Smooth muscle cell (in vitro differentiated cells): Measurements from ENCODE around the gene CSKMT. TPM values are rescaled to one million over a fixed set of nuclear protein-coding genes. Genes with fewer than 3 reads are reported as not detected.
A peak's percentile ranks its signal among the peaks of the same experiment; 100 is the strongest.
"Not testable (repeated sequence)": the region's sequence is repeated elsewhere in the genome, so short reads cannot be mapped to it uniquely, and the experiment has no call there.

Experiments
- DNase-seq: peaks from one replicate; lab custom pipeline; 2025; ENCODE audit not compliant: unreplicated experiment; lab: John Stamatoyannopoulos, UW
- H2AFZ ChIP-seq: fragments of 200-600 bp; sonication (generic); 2 replicates; pipeline ENCODE4 v1.6.0; 2016; ENCODE audit warnings: antibody characterized with exemption, low read depth, mild to moderate bottlenecking
- H3F3A ChIP-seq: fragments of 200-600 bp; sonication (generic); 2 replicates; pipeline ENCODE4 v1.6.0; 2017; ENCODE audit warnings: antibody characterized with exemption, low read depth
- H3K27ac ChIP-seq: fragments of 200-600 bp; sonication (generic); 2 replicates; pipeline ENCODE4 v1.5.1; 2016; ENCODE audit warnings: low read depth, mild to moderate bottlenecking
- H3K27me3 ChIP-seq: fragments of 200-600 bp; sonication (generic); 2 replicates; pipeline ENCODE4 v1.6.1; 2016; ENCODE audit warnings: low read depth, mild to moderate bottlenecking
- H3K36me3 ChIP-seq: fragments of 200-600 bp; sonication (generic); 2 replicates; pipeline ENCODE4 v1.5.1; 2016; ENCODE audit warnings: low read depth
- H3K4me1 ChIP-seq: fragments of 200-600 bp; sonication (generic); 2 replicates; pipeline ENCODE4 v1.5.1; 2016; ENCODE audit warnings: low read depth
- H3K4me2 ChIP-seq: fragments of 200-600 bp; sonication (generic); 2 replicates; pipeline ENCODE4 v1.6.0; 2016; ENCODE audit warnings: mild to moderate bottlenecking
- H3K4me3 ChIP-seq: fragments of 200-600 bp; sonication (generic); 2 replicates; pipeline ENCODE4 v1.5.1; 2016; ENCODE audit warnings: mild to moderate bottlenecking
- H3K79me2 ChIP-seq: fragments of 200-600 bp; sonication (generic); 2 replicates; pipeline ENCODE4 v1.6.0; 2016; ENCODE audit warnings: low read depth, mild to moderate bottlenecking
- H3K9ac ChIP-seq: fragments of 200-600 bp; sonication (generic); 2 replicates; pipeline ENCODE4 v1.6.0; 2016; ENCODE audit warnings: low read depth
- H3K9me3 ChIP-seq: fragments of 200-600 bp; sonication (generic); replicated peaks from 2 replicates; pipeline ENCODE4 v1.5.1; 2016; ENCODE audit warnings: low read depth
- H4K20me1 ChIP-seq: fragments of 200-600 bp; sonication (generic); 2 replicates; pipeline ENCODE4 v1.6.0; 2016; ENCODE audit warnings: low read depth
- WGBS: methylation state at CpG from one replicate; pipeline ENCODE4 v1.1.7; 2016; ENCODE audit warnings: low lambda C conversion rate; 5-methylcytosine and 5-hydroxymethylcytosine counted together
- polyA plus RNA-seq: library from polyadenylated mRNA; unstranded; fragments of >200 nt; fragmentation: Nextera tagmentation; extraction: Ambion mirVana; gene quantifications from 2 replicates; pipeline ENCODE4 v1.2.1, GENCODE V29; 2016
- total RNA-seq: library from RNA; depleted of rRNA; stranded (reverse); fragments of >200 nt; gene quantifications from 2 replicates; pipeline ENCODE4 v1.2.3, GENCODE V29; 2014
- TF ChIP-seq, protein P1 (sequence below): fragments of 200-600 bp; sonication (generic); IDR thresholded peaks from 2 replicates; pipeline ENCODE4 v1.5.1; 2017; ENCODE audit warnings: borderline replicate concordance, mild to moderate bottlenecking, antibody characterized with exemption; ENCODE audit not compliant: insufficient read depth, poor library complexity, severe bottlenecking

Gene CSKMT
- total and polyA plus RNA-seq, 2 experiments from 2014 or later = 1.4 to 4.9 TPM

DNA sequence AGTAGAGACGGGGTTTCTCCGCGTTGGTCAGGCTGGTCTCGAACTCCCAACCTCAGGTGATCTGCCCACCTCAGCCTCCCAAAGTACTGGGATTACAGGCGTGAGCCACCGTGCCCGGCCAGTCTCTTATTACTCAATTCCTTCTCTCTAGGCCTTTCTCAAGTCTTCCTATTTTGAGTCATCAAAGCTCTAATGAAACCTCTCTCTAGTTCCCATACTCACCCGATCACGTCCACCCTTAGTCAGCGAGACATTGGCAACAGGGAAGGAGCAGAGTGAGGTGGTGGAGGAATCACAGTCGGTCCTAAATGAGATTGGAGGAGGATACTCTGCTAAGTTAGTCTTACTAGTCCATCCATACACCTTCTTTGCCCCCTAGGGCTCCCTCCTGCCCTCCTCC is 37.1 kb downstream of the CSKMT start:
- no peaks in the 10 kb centered on the region for H3K9me3 ChIP-seq
- peaks cover 20% of the 10 kb centered on the region for H3K79me2 ChIP-seq
- H3K36me3 ChIP-seq = no peaks in the 10 kb centered on the region
- 97% methylated on average over 11 of the region's 11 CpGs for WGBS
- peaks cover 8% of the 10 kb centered on the region for H3F3A ChIP-seq
- H4K20me1 ChIP-seq = no peaks in the 10 kb centered on the region
- no peak overlapping the region for H3K4me3 ChIP-seq
- TF ChIP-seq, protein P1, sequence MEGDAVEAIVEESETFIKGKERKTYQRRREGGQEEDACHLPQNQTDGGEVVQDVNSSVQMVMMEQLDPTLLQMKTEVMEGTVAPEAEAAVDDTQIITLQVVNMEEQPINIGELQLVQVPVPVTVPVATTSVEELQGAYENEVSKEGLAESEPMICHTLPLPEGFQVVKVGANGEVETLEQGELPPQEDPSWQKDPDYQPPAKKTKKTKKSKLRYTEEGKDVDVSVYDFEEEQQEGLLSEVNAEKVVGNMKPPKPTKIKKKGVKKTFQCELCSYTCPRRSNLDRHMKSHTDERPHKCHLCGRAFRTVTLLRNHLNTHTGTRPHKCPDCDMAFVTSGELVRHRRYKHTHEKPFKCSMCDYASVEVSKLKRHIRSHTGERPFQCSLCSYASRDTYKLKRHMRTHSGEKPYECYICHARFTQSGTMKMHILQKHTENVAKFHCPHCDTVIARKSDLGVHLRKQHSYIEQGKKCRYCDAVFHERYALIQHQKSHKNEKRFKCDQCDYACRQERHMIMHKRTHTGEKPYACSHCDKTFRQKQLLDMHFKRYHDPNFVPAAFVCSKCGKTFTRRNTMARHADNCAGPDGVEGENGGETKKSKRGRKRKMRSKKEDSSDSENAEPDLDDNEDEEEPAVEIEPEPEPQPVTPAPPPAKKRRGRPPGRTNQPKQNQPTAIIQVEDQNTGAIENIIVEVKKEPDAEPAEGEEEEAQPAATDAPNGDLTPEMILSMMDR = no peak
- no peak overlapping the region for H2AFZ ChIP-seq
- no peak overlapping the region for H3K4me2 ChIP-seq
- no peak overlapping the region for H3K9ac ChIP-seq
- no peaks in the 10 kb centered on the region for H3K27me3 ChIP-seq
- no peak for DNase-seq
- no peak overlapping the region for H3K27ac ChIP-seq
- H3K4me1 ChIP-seq = peaks cover 16% of the 10 kb centered on the region

GRCh38 chr11:62703921-62704320 is 38.8 kb downstream of the CSKMT start:
- H2AFZ ChIP-seq, H4K20me1 ChIP-seq, H3K27ac ChIP-seq, H3K36me3 ChIP-seq, H3K27me3 ChIP-seq, DNase-seq, H3K9ac ChIP-seq, H3K9me3 ChIP-seq, H3K4me2 ChIP-seq, H3K4me3 ChIP-seq: not testable (repeated sequence)
- Histone ChIP-seq H3K79me2 (peaks cover 20% of the 10 kb centered on the region), H3K4me1 (peaks cover 29% of the 10 kb centered on the region), H3F3A (peaks cover 22% of the 10 kb centered on the region)
- WGBS = 97% methylated on average over 4 of the region's 4 CpGs

DNA sequence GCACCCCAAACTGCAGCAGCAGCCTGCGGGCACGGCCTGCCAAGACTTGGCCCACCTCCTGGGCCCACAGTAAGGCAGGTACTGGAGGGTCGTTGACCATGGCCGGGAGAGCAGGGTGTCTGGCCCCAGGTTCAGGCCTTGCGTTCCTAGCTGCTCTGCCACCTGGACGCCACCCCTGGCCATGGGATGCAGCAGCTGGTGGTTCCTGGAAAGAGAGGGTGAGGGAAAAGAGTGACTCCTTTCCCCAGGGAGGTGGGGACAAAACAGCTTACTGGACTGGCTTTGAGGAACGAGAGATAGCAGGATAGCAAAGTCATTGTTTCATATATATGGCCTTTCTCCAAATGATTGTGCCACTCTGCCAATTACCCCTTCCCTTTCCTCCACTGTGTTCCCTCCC is 40.3 kb downstream of the CSKMT start:
- TF ChIP-seq, protein P1 = no peak
- peak overlapping the region; percentile 34 for H2AFZ ChIP-seq
- WGBS = 77% methylated on average over 7 of the region's 7 CpGs

GRCh38 chr11:62705880-62706849 is 41.1 kb downstream of the CSKMT start:
- peak overlapping the region; percentile 70 for H3K4me3 ChIP-seq
- 2% methylated on average over 67 of the region's 73 CpGs for WGBS
- peaks cover 40% of the 10 kb centered on the region for H3F3A ChIP-seq
- peak; percentile 91 for DNase-seq
- TF ChIP-seq, protein P1 = no peak
- H3K27ac ChIP-seq = peak overlapping the region; percentile 99
- peaks cover 20% of the 10 kb centered on the region for H3K79me2 ChIP-seq
- no peaks in the 10 kb centered on the region for H4K20me1 ChIP-seq
- H3K9me3 ChIP-seq = no peaks in the 10 kb centered on the region
- H3K9ac ChIP-seq = peak overlapping the region; percentile 95
- peak overlapping the region; percentile 34 for H2AFZ ChIP-seq
- H3K36me3 ChIP-seq = no peaks in the 10 kb centered on the region
- H3K4me2 ChIP-seq = peak overlapping the region; percentile 98
- no peaks in the 10 kb centered on the region for H3K27me3 ChIP-seq
- peaks cover 37% of the 10 kb centered on the region for H3K4me1 ChIP-seq

More for the DNA sequence above, 40.3 kb downstream of the CSKMT start:
- Histone ChIP-seq H3K9ac (peak overlapping the region; percentile 95), H3K36me3 (no peaks in the 10 kb centered on the region), H3K4me2 (peak overlapping the region; percentile 98), H3K79me2 (peaks cover 20% of the 10 kb centered on the region), H3K4me3 (peak overlapping the region; percentile 70), H3K4me1 (peaks cover 36% of the 10 kb centered on the region), H3K27ac (peak overlapping the region; percentile 99), H3F3A (peaks cover 32% of the 10 kb centered on the region), H3K27me3 (no peaks in the 10 kb centered on the region), H3K9me3 (no peaks in the 10 kb centered on the region), H4K20me1 (no peaks in the 10 kb centered on the region)
- no peak for DNase-seq
